ENCODE results near the gene DIS3.

Gene DIS3

GRCh38 chr13:72774019-72774418 is 7.7 kb downstream of the DIS3 start:
- H3K36me3 ChIP-seq (replicated peaks; ENCODE audit: insufficient read depth, low read length): peaks cover 2% of the 10 kb centered on the region; the same call in 1 of the 2 replicates

GRCh38 chr13:72763411-72763810 is 18.3 kb downstream of the DIS3 start:
- Histone ChIP-seq H3K36me3 (replicated peaks; ENCODE audit: insufficient read depth, low read length) (no peaks in the 10 kb centered on the region), H3K9me2 (replicated peaks; ENCODE audit: insufficient read depth, low read length) (no peaks in the 10 kb centered on the region), H4K20me1 (ENCODE audit: insufficient read depth, low read length) (no peaks in the 10 kb centered on the region), H3K4me3 (ENCODE audit: low read length) (no peak overlapping the region), H3K9me3 (replicated peaks; ENCODE audit: insufficient read depth, low read length) (no peaks in the 10 kb centered on the region), H2AFZ (ENCODE audit: low read length) (no peak overlapping the region), H3K27me3 (replicated peaks; ENCODE audit: insufficient read depth, low read length) (no peaks in the 10 kb centered on the region), H3K4me2 (ENCODE audit: low read depth, low read length) (no peak overlapping the region), H3F3A (ENCODE audit: insufficient read depth, low read length) (no peaks in the 10 kb centered on the region), H3K27ac (ENCODE audit: low read length) (no peak overlapping the region), H3K79me2 (ENCODE audit: low read length) (no peaks in the 10 kb centered on the region), H3K4me1 (ENCODE audit: low read length) (no peaks in the 10 kb centered on the region), H3K9ac (ENCODE audit: low read length) (no peak overlapping the region)
- TF ChIP-seq EZH2 (optimal IDR thresholded peaks at IDR 0.05; ENCODE audit: low read depth, low read length) (no peak), EZH2phosphoT487 (IDR thresholded peaks at IDR 0.05; ENCODE audit: low read length) (no peak), CTCF (IDR thresholded peaks at IDR 0.05; ENCODE audit: low read length) (no peak)
- DNase-seq: no peak

More at GRCh38 chr13:72774019-72774418, 7.7 kb downstream of the DIS3 start:
- Histone ChIP-seq H3K9me3 (replicated peaks; ENCODE audit: insufficient read depth, low read length) (no peaks in the 10 kb centered on the region), H4K20me1 (ENCODE audit: insufficient read depth, low read length) (no peaks in the 10 kb centered on the region), H3K9ac (ENCODE audit: low read length) (no peak overlapping the region), H3F3A (ENCODE audit: insufficient read depth, low read length) (no peaks in the 10 kb centered on the region), H3K4me2 (ENCODE audit: low read depth, low read length) (no peak overlapping the region), H3K9me2 (replicated peaks; ENCODE audit: insufficient read depth, low read length) (no peaks in the 10 kb centered on the region), H3K79me2 (ENCODE audit: low read length) (no peaks in the 10 kb centered on the region; the same call in 1 of the 2 replicates), H3K27ac (ENCODE audit: low read length) (no peak overlapping the region), H3K27me3 (replicated peaks; ENCODE audit: insufficient read depth, low read length) (no peaks in the 10 kb centered on the region), H2AFZ (ENCODE audit: low read length) (no peak overlapping the region), H3K4me3 (ENCODE audit: low read length) (no peak overlapping the region), H3K4me1 (ENCODE audit: low read length) (no peaks in the 10 kb centered on the region)
- no peak for DNase-seq
- TF ChIP-seq CTCF (IDR thresholded peaks at IDR 0.05; ENCODE audit: low read length): no peak
- TF ChIP-seq EZH2phosphoT487 (IDR thresholded peaks at IDR 0.05; ENCODE audit: low read length): no peak
- TF ChIP-seq EZH2 (optimal IDR thresholded peaks at IDR 0.05; ENCODE audit: low read depth, low read length): no peak

DNA sequence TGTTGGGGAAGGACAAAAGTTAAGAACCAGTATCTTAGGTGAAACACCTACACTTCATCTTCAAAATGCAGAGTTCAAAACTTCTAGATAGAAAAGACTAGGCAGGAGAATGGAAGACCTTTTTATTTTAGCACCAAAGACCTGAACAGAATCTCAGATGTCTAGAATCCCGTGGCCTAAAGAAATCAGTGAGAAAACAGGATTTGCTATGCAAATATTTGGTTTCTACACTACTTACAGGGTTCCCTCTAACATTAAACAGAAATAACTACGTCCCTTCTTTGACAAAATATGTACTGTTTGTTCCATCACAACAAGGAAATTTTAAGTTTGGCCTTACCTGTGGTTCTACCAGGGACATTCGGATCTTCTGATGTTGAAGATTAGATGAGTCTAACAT is 21.5 kb downstream of the DIS3 start:
- H3K27me3 ChIP-seq (replicated peaks; ENCODE audit: insufficient read depth, low read length): no peaks in the 10 kb centered on the region
- no peaks in the 10 kb centered on the region for H3K79me2 ChIP-seq (ENCODE audit: low read length)
- no peaks in the 10 kb centered on the region for H3F3A ChIP-seq (ENCODE audit: insufficient read depth, low read length)
- no peaks in the 10 kb centered on the region for H3K36me3 ChIP-seq (replicated peaks; ENCODE audit: insufficient read depth, low read length)
- no peaks in the 10 kb centered on the region for H3K9me2 ChIP-seq (replicated peaks; ENCODE audit: insufficient read depth, low read length)
- TF ChIP-seq EZH2 (optimal IDR thresholded peaks at IDR 0.05; ENCODE audit: low read depth, low read length) (no peak), CTCF (IDR thresholded peaks at IDR 0.05; ENCODE audit: low read length) (no peak), EZH2phosphoT487 (IDR thresholded peaks at IDR 0.05; ENCODE audit: low read length) (no peak)
- no peak for DNase-seq
- no peaks in the 10 kb centered on the region for H4K20me1 ChIP-seq (ENCODE audit: insufficient read depth, low read length)
- H3K9me3 ChIP-seq (replicated peaks; ENCODE audit: insufficient read depth, low read length): no peaks in the 10 kb centered on the region
- no peak overlapping the region for H3K9ac ChIP-seq (ENCODE audit: low read length)
- no peaks in the 10 kb centered on the region for H3K4me1 ChIP-seq (ENCODE audit: low read length)
- no peak overlapping the region for H3K27ac ChIP-seq (ENCODE audit: low read length)
- H3K4me2 ChIP-seq (ENCODE audit: low read depth, low read length): no peak overlapping the region
- H3K4me3 ChIP-seq (ENCODE audit: low read length): no peak overlapping the region
- no peak overlapping the region for H2AFZ ChIP-seq (ENCODE audit: low read length)
